ENCODE data around the gene PLCXD3.

The PLCXD3 gene

GRCh38 chr5:41415242-41415641, 95.2 kb downstream of the PLCXD3 start:
- DNase-seq (ENCODE audit: low read depth in 2 of 2), result no peak

- DNase-seq (ENCODE audit: low read depth in 2 of 2), result no peak
Measured at GRCh38 chr5:41414598-41414997, 95.8 kb downstream of the PLCXD3 start.

GRCh38 chr5:41413074-41413473, 97.3 kb downstream of the PLCXD3 start:
- no peak for DNase-seq (ENCODE audit: low read depth in 2 of 2)

- no peak for DNase-seq (ENCODE audit: low read depth in 2 of 2)
Measured at GRCh38 chr5:41412496-41412895, 97.9 kb downstream of the PLCXD3 start.

GRCh38 chr5:41410737-41411136, 99.7 kb downstream of the PLCXD3 start:
- no peak for DNase-seq (ENCODE audit: low read depth in 2 of 2)

GRCh38 chr5:41410307-41410706, 100.1 kb downstream of the PLCXD3 start:
- DNase-seq (ENCODE audit: low read depth in 2 of 2), result no peak

GRCh38 chr5:41408676-41409443, 101.5 kb downstream of the PLCXD3 start:
- no peak for DNase-seq (ENCODE audit: low read depth in 2 of 2)

GRCh38 chr5:41406936-41407335, 103.5 kb downstream of the PLCXD3 start:
- DNase-seq (ENCODE audit: low read depth in 2 of 2), result no peak

- no peak for DNase-seq (ENCODE audit: low read depth in 2 of 2)
Measured at GRCh38 chr5:41406424-41406823, 104.0 kb downstream of the PLCXD3 start.

GRCh38 chr5:41404757-41405156, 105.6 kb downstream of the PLCXD3 start:
- DNase-seq (ENCODE audit: low read depth in 2 of 2), result no peak

GRCh38 chr5:41403846-41404245, 106.6 kb downstream of the PLCXD3 start:
- DNase-seq (ENCODE audit: low read depth in 2 of 2), result no peak

GRCh38 chr5:41402845-41403244, 107.6 kb downstream of the PLCXD3 start:
- DNase-seq (ENCODE audit: low read depth in 2 of 2), result no peak

- no peak for DNase-seq (ENCODE audit: low read depth in 2 of 2)
Measured at GRCh38 chr5:41399839-41400238, 110.6 kb downstream of the PLCXD3 start.

- no peak for DNase-seq (ENCODE audit: low read depth in 2 of 2)
Measured at GRCh38 chr5:41392016-41392415, 118.4 kb downstream of the PLCXD3 start.

- DNase-seq (ENCODE audit: low read depth in 2 of 2), result no peak
Measured at GRCh38 chr5:41374631-41375030, 135.8 kb downstream of the PLCXD3 start.

- DNase-seq (ENCODE audit: low read depth in 2 of 2), result no peak
Measured at GRCh38 chr5:41373230-41373629, 137.2 kb downstream of the PLCXD3 start.

GRCh38 chr5:41371738-41372137, 138.7 kb downstream of the PLCXD3 start:
- no peak for DNase-seq (ENCODE audit: low read depth in 2 of 2)

- no peak for DNase-seq (ENCODE audit: low read depth in 2 of 2)
Measured at GRCh38 chr5:41370482-41370881, 139.9 kb downstream of the PLCXD3 start.

- DNase-seq (ENCODE audit: low read depth in 2 of 2), result no peak
Measured at GRCh38 chr5:41369799-41370198, 140.6 kb downstream of the PLCXD3 start.

- no peak for DNase-seq (ENCODE audit: low read depth in 2 of 2)
Measured at GRCh38 chr5:41368158-41368557, 142.2 kb downstream of the PLCXD3 start.

- no peak for DNase-seq (ENCODE audit: low read depth in 2 of 2)
Measured at GRCh38 chr5:41365369-41365768, 145.0 kb downstream of the PLCXD3 start.

- no peak for DNase-seq (ENCODE audit: low read depth in 2 of 2)
Measured at GRCh38 chr5:41364346-41364745, 146.1 kb downstream of the PLCXD3 start.

- DNase-seq (ENCODE audit: low read depth in 2 of 2), result no peak
Measured at GRCh38 chr5:41363343-41363986, 146.9 kb downstream of the PLCXD3 start.
